ENCODE results near the gene C1orf53.
A peak's percentile ranks its signal among the peaks of the same experiment; 100 is the strongest.
"Not testable (repeated sequence)": the region's sequence is repeated elsewhere in the genome, so short reads cannot be mapped to it uniquely, and the experiment has no call there.

Gene C1orf53

GRCh38 chr1:197902454-197903195 lies at the start of gene C1orf53:
TSS of gene C1orf53 (plus strand) at chr1:197902630. CDS start at chr1:197902650, 20 bp downstream.
- DNase-seq, result peak; percentile 79 to 85

DNA sequence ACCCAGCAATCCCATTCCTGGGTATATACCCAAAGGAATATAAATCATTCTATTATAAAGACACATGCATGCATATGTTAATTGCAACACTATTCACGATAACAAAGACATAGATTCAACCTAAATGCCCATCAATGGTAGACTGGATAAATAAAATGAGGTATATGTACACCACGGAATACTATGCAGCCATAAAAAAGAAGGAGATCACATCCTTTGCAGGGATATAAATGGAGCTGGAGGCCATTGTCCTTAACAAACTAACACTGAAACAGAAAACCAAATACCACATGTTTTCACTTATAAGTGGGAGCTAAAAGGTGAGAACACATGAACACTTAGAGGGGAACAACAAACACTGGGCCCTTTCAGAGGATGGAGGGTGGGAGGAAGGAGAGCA lies 46.7 kb upstream of the C1orf53 start:
- not testable (repeated sequence) for DNase-seq

GRCh38 chr1:197857477-197857876 lies 45.0 kb upstream of the C1orf53 start:
- DNase-seq, result no peak

DNA sequence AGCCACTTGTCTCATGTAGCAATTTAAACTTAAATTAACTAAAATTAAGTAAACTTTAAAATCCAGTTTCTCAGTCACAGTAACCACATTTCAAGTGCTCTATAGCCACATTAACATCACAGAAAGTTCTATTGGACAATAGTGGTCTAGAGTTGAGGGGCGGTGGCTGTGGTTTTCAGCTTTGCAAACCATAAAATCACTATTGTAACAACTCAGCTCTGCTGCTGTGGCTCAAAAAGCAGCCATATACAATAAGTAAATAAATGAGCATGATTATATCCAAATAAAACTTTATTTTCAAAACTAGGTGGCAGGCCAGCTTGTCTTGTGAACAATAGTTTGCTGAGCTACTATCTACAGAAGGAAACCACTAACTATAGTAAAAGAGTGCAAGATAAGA lies 43.4 kb upstream of the C1orf53 start:
- no peak for DNase-seq

DNA sequence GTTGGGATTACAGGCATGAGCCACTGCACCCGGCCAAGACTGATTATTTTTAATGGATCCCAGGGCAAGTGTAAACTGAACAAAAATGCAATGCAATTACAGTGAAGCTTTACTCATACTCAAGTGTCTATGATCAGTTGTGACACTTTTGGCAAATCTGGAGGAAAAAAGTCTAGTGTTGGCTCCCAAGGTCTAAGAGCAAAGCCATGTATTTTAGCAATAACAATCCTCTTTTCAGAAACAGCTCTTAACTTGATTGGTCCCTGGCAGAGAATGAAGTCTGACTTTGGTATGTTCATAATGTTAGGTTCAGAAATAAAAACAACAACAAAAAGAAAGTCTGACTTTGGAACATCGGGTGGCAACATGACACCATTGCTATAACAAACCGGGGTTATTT lies 40.2 kb upstream of the C1orf53 start:
- no peak for DNase-seq

DNA sequence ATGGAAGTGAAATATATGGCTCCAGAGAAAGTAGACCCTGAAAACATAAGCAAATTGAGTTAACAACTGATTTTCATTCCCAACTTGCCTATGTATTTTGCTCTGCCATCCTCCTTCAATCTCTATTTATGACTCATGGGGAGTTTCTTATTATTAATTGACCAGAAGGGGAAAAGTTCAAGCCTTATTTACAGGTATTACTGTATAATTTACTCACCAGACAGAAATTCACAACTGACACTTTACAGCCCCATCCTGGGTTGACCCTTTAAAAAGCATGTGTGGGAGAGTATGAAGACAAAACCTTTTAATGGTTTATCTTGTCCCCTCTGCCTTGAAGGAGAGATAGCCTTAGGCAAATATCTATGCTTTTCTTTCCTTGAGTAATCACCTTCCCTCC lies 39.8 kb upstream of the C1orf53 start:
- no peak for DNase-seq

GRCh38 chr1:197865809-197866208 lies 36.6 kb upstream of the C1orf53 start:
- no peak for DNase-seq

DNA sequence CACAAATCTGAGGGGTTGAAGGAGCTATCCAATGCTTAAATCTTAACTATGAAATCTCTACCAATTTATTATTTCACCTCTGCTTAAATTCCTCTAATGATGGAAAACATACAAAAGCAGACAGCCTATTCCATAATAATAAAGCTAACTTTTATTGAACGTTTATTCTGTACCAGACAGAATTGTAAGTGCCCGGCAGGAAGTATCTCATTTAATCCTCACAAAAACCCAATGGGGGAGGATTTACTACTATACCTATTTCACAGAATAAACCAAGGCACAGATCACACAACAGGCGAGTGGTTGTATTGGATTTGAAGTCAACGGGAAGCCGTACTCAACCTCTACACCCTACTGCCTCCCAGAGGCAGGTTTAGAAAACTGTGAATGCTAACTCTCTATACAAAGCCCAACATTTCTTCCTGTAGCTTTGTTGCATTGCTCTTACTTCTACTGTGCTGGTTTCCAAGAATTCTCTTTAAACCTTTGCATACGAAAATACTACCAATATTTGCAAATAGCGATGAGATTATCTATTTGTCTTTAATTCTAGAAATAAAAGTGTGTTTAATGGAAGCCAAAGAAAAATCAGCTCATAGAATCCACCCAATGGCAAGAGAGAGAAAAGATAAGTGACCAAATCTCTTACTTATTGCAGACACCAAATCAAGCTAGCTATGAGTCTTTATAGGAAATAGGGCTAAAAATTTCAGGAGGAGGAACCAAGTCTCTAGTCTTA lies 33.5 kb upstream of the C1orf53 start:
- DNase-seq, result peak; percentile 5 to 30

GRCh38 chr1:197869490-197870077 lies 32.8 kb upstream of the C1orf53 start:
- no peak for DNase-seq

GRCh38 chr1:197876894-197877293 lies 25.5 kb upstream of the C1orf53 start:
- DNase-seq, result no peak

DNA sequence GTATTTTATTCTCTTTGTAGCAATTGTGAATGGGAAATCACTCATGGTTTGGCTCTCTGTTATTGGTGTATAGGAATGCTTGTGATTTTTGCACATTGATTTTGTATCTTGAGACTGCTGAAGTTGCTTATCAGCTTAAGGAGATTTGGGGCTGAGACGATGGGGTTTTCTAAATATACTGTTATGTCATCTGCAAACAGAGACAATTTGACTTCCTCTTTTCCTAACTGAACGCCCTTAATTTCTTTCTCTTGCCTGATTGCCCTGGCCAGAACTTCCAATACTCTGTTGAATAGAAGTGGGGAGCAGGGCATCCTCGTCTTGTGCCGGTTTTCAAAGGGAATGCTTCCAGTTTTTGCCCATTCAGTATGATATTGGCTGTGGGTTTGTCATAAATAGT lies 22.0 kb upstream of the C1orf53 start:
- DNase-seq, result not testable (repeated sequence)

DNA sequence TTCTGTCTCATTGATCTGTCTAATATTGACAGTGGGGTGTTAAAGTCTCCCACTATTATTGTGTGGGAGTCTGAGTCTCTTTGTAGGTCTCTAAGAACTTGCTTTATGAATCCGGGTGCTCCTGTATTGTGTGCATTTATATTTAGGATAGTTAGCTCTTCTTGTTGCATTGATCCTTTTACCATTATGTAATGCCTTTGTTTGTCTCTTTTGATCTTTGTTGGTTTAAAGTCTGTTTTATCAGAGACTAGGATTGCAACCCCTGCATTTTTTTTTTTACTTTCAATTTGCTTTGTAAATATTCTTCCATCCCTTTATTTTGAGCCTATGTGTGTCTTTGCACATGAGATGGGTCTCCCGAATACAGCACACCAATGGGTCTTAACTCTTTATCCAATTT lies 20.2 kb upstream of the C1orf53 start:
- DNase-seq, result not testable (repeated sequence)

- DNase-seq, result no peak
Observed at GRCh38 chr1:197884173-197884572, 18.3 kb upstream of the C1orf53 start.

- DNase-seq, result no peak
Observed at GRCh38 chr1:197890936-197891335, 11.5 kb upstream of the C1orf53 start.

DNA sequence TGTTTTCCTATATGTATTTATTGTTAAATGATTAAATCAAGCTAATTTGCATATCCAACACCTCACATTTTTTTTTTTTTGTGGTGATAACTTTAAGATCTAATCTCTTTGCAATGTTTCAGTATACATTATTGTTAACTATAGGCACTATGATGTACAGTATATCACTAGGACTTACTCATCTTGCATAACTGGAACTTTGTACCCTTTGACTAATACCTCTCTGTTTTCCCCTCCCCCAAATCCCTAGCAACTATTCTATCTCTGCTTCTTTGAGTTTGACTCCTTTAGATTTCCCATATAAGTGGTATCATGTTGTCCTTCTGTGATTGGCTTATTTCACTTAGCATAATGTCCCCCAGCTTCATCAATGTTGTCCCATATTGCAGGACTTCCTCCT lies 9.7 kb upstream of the C1orf53 start:
- DNase-seq, result no peak

GRCh38 chr1:197896301-197896700 lies 6.1 kb upstream of the C1orf53 start:
- DNase-seq, result no peak

- no peak for DNase-seq
Observed at GRCh38 chr1:197899037-197899436, 3.4 kb upstream of the C1orf53 start.

- DNase-seq, result no peak
Observed at GRCh38 chr1:197902131-197902453, 338 bp upstream of the C1orf53 start.

GRCh38 chr1:197903196-197903514 lies 725 bp downstream of the C1orf53 start:
- no peak for DNase-seq

- no peak for DNase-seq
Observed at GRCh38 chr1:197904126-197904787, 1.8 kb downstream of the C1orf53 start.

GRCh38 chr1:197905699-197906351 lies 3.4 kb downstream of the C1orf53 start:
- DNase-seq, result no peak

DNA sequence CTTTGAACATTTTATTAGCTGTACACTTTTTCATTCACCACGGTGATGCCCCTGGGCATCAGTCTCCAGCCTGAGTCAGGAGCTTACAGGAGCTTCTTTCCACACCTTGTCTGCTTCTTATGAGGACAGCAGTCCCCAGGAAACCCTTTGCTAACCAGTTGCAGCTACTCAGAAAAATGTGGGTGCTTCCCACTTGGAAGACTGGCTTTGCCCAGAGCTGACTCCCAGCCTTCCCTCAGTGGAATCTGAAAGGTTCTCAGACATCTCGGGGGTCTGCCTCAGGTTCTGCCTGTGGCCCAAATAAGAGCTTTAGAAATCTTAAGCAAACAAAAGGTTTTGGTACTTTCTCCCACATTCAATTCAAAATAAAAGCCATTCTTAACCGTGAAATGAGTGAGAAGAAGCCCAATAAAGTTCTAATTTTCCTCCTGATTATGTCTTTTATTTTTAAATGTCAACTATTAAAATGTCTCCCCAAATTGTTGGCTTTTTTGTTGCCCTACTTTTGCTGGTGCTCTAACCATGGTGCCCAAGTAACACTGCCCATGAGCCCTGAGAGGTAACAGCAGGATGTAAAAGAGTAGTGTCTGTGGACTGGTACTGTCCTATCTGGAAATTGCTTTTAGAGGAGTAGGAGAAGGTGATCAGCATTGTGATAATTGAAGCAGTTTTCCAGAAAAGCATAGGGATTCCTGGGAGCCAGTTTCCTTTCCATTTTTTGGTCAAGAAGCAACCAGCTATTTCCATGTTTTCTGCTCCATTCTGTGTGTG lies 5.6 kb downstream of the C1orf53 start:
- no peak for DNase-seq
